ENCODE results near the gene MYO7B. TPM values are rescaled to one million over a fixed set of nuclear protein-coding genes. Genes with fewer than 3 reads are reported as not detected.
A peak's percentile ranks its signal among the peaks of the same experiment; 100 is the strongest.

The MYO7B gene
- total RNA-seq, 5 donors from 2014 or later (not counting 1 experiment from before 2014, with no cell fraction given): 0.13 to 0.96 (median 0.28) TPM; not detected in 1

DNA sequence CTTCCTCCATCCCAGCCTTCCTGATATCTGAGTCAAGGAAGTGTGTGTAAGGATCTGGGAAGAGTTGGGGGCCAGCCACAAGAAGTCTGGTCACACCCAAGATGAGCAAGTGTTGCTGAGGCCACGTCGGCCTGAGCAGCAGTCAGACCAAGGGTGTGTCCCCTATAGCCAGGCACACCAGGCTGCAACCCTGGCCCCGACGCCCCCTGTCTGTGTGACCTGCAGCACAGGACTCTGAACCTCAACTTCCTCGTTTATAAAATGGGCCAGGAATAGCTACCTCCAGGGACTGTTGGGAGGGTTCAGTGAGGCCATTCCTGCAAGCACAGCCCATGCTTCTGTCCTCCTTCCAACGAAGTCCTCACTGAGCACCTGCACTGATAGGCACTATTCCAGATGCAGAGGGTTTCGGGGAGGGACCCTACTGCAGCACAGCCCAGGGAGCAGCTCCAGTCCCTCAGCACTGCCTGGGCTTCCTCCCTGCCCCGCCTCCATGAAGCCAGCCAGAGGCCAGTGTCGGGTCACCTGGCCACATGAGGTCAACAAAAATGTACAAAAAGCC, 126.5 kb downstream of the MYO7B start:
- H3K27ac Mint-ChIP-seq: no peak overlapping the region
- POLR2A ChIA-PET: no interaction called here
- DNase-seq (no peak), ATAC-seq (replicated peaks in 1 of 4) (no peak)
- 66% methylated on average over 8 of the region's 9 CpGs for whole genome bisulfite sequencing (ENCODE audit: insufficient coverage)
- no peak overlapping the region for H3K27ac ChIP-seq (ENCODE audit: low read length)
- H3K4me1 ChIP-seq (ENCODE audit: control insufficient read depth in 1 of 2, extremely low read depth in 1 of 2, insufficient read depth in 2 of 2, low read length in 2 of 2): no peaks in the 10 kb centered on the region
- peaks cover 0 to 3% (median 0%) of the 10 kb centered on the region in 3 donors for H3K4me1 Mint-ChIP-seq
- H3K4me3 ChIP-seq (ENCODE audit: control insufficient read depth in 1 of 2, extremely low read depth in 1 of 2, low read length in 1 of 2): no peak overlapping the region
- no peaks in the 10 kb centered on the region for H3K36me3 ChIP-seq (ENCODE audit: control insufficient read depth in 2 of 2, extremely low read depth in 1 of 2, insufficient read depth in 1 of 2, low read length in 1 of 2)
- no peak overlapping the region for H3K4me3 Mint-ChIP-seq
- no peaks in the 10 kb centered on the region for H3K9me3 Mint-ChIP-seq
- H3K9me3 ChIP-seq: no peaks in the 10 kb centered on the region
- H3K27me3 ChIP-seq (replicated peaks in 1 of 2; ENCODE audit: control insufficient read depth in 2 of 2, extremely low read depth in 1 of 2, insufficient read depth in 2 of 2, low read length in 1 of 2): peaks cover 5 to 59% of the 10 kb centered on the region in 2 experiments
- CTCF ChIA-PET: no interaction called here
- no peaks in the 10 kb centered on the region for H3K36me3 Mint-ChIP-seq
- peaks cover 41 to 62% of the 10 kb centered on the region in 2 donors for H3K27me3 Mint-ChIP-seq

DNA sequence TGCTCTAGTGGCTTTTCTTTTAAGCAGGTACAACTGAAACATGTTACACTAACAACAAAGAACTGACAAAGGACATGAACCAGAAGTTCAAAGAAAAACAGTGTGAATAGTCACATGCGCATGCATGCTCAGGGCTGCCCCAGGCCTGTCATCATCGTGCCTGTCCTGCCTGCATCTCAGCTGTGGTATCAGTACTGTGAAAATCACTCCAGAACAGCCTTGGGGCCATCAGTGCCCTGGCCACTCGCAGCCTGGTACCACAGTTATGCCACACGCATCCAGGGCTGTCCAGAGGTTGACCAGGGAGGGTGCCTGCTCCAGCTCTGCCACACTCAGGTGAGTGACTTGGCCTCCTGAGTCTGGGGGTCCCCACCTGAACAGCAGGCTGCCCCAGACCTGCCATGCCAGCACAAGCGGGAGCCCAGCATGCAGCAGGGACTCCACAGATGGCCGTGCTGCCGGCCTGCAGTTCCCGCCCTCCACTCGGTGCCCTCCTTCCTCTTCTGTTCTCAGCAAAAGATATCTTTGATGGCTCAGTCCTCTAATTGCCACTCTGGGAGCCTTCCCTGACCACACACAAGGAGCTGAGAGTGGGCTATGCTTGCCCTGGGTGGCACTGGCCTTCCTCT, 127.6 kb downstream of the MYO7B start:
- DNase-seq: no peak
- no peaks in the 10 kb centered on the region for H3K4me1 ChIP-seq (ENCODE audit: control insufficient read depth in 1 of 2, extremely low read depth in 1 of 2, insufficient read depth in 2 of 2, low read length in 2 of 2)
- no peaks in the 10 kb centered on the region for H3K9me3 ChIP-seq
- H3K36me3 ChIP-seq (ENCODE audit: control insufficient read depth in 2 of 2, extremely low read depth in 1 of 2, insufficient read depth in 1 of 2, low read length in 1 of 2): no peaks in the 10 kb centered on the region
- H3K27ac ChIP-seq (ENCODE audit: low read length): no peak overlapping the region
- ATAC-seq (replicated peaks in 1 of 4): no peak
- peaks cover 44 to 69% of the 10 kb centered on the region in 2 donors for H3K27me3 Mint-ChIP-seq
- H3K4me1 Mint-ChIP-seq: peaks cover 0 to 3% (median 0%) of the 10 kb centered on the region in 3 donors
- H3K27ac Mint-ChIP-seq: no peak overlapping the region
- H3K4me3 ChIP-seq (ENCODE audit: control insufficient read depth in 1 of 2, extremely low read depth in 1 of 2, low read length in 1 of 2): no peak overlapping the region
- H3K27me3 ChIP-seq (replicated peaks in 1 of 2; ENCODE audit: control insufficient read depth in 2 of 2, extremely low read depth in 1 of 2, insufficient read depth in 2 of 2, low read length in 1 of 2): peaks cover 5 to 53% of the 10 kb centered on the region in 2 experiments
- no peaks in the 10 kb centered on the region for H3K36me3 Mint-ChIP-seq
- H3K9me3 Mint-ChIP-seq: no peaks in the 10 kb centered on the region
- H3K4me3 Mint-ChIP-seq: no peak overlapping the region
- POLR2A ChIA-PET: no interaction called here
- WGBS (ENCODE audit: insufficient coverage): 72% methylated on average over 9 of the region's 9 CpGs
- CTCF ChIA-PET: no interaction called here

DNA sequence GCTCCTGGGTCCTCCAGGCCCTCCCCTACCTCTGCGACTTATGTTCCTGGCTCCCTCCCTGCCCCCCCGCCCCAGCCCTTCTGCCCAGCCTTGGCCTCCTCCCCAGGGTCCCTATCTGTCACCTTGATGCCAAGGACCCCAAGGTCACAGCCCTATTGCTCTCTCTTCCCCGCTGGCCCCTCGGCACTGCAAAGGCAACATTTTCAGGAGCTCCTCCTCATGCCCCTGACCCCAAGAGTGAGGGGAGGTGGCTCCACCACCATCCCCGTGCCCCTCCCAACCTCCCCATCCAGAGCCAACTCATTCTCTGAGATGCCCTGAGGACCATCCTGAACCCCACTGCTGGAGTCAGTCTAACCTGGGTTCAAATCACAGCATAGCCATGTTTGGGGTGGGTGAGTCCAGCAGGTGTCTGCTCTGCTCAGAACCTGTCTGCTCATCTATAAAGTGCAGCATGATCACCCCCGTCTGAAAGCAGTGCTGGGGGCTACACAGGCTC, 128.1 kb downstream of the MYO7B start:
- no peak for ATAC-seq (replicated peaks in 1 of 4)
- Histone ChIP-seq H3K27me3 (replicated peaks in 1 of 2; ENCODE audit: control insufficient read depth in 2 of 2, extremely low read depth in 1 of 2, insufficient read depth in 2 of 2, low read length in 1 of 2) (peaks cover 5 to 53% of the 10 kb centered on the region in 2 experiments), H3K36me3 (ENCODE audit: control insufficient read depth in 2 of 2, extremely low read depth in 1 of 2, insufficient read depth in 1 of 2, low read length in 1 of 2) (no peaks in the 10 kb centered on the region), H3K27ac (ENCODE audit: low read length) (no peak overlapping the region), H3K4me3 (ENCODE audit: control insufficient read depth in 1 of 2, extremely low read depth in 1 of 2, low read length in 1 of 2) (no peak overlapping the region), H3K9me3 (no peaks in the 10 kb centered on the region), H3K4me1 (ENCODE audit: control insufficient read depth in 1 of 2, extremely low read depth in 1 of 2, insufficient read depth in 2 of 2, low read length in 2 of 2) (no peaks in the 10 kb centered on the region)
- Mint-ChIP-seq H3K4me3 (no peak overlapping the region), H3K27me3 (peaks cover 44 to 68% of the 10 kb centered on the region in 2 donors), H3K36me3 (no peaks in the 10 kb centered on the region), H3K9me3 (no peaks in the 10 kb centered on the region), H3K4me1 (peaks cover 0 to 3% (median 0%) of the 10 kb centered on the region in 3 donors), H3K27ac (no peak overlapping the region)
- peak in 1 of 35 experiments; percentile 1 for DNase-seq
- ChIA-PET POLR2A (no interaction called here), CTCF (no interaction called here)
- WGBS (ENCODE audit: insufficient coverage): 83% methylated on average over 5 of the region's 6 CpGs

DNA sequence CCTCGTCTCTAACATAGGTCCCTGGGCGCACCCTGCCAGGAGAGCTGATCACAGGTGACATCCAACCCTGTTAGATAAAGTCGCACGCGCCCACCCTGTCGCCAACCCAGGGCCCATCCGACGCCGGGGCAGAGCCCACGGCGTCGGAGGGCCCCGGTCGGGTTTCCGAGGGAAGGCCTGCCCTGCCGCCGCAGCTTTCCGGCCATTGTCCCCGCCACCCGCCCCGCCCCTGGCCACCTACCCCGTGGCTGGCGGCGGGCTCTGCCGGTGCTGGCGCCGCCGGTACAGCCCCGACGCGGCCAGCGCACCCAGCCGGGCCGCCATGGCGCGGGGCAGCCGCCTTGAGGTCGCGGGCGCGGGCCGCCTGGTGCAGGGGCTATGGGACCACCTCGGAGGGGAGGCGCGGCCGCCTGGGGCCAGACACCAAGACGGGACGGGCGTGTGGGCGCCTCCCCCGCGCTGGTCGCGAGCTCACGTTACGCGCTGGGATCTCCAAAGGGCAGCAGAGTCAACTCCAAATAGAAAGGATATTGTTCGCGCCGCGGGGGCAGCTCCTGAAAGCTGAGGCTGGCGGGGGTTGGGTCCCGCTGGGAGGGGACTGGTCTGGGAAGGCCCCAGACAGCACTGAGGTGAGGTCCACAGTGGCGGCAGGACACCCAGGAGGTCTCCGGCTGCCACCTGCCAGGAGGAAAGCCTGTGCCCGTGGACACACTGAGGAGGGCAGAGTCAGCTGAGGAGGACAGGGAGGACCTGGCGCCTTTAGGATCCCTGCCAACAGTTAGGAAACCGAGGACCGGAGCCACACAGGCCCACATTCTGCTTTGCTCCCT, 128.8 kb downstream of the MYO7B start:
- Histone ChIP-seq H3K4me3 (ENCODE audit: control insufficient read depth in 1 of 2, extremely low read depth in 1 of 2, low read length in 1 of 2) (no peak overlapping the region), H3K36me3 (ENCODE audit: control insufficient read depth in 2 of 2, extremely low read depth in 1 of 2, insufficient read depth in 1 of 2, low read length in 1 of 2) (no peaks in the 10 kb centered on the region), H3K27ac (ENCODE audit: low read length) (no peak overlapping the region), H3K4me1 (ENCODE audit: control insufficient read depth in 1 of 2, extremely low read depth in 1 of 2, insufficient read depth in 2 of 2, low read length in 2 of 2) (no peaks in the 10 kb centered on the region), H3K9me3 (no peaks in the 10 kb centered on the region), H3K27me3 (replicated peaks in 1 of 2; ENCODE audit: control insufficient read depth in 2 of 2, extremely low read depth in 1 of 2, insufficient read depth in 2 of 2, low read length in 1 of 2) (peaks cover 5 to 52% of the 10 kb centered on the region in 2 experiments)
- Mint-ChIP-seq H3K27me3 (peaks cover 44 to 65% of the 10 kb centered on the region in 2 donors), H3K4me1 (peaks cover 0 to 3% (median 0%) of the 10 kb centered on the region in 3 donors), H3K36me3 (no peaks in the 10 kb centered on the region), H3K4me3 (no peak overlapping the region), H3K27ac (no peak overlapping the region), H3K9me3 (no peaks in the 10 kb centered on the region)
- DNase-seq (peak in 1 of 35 experiments; percentile 10), ATAC-seq (replicated peaks in 1 of 4) (no peak)
- ChIA-PET POLR2A (no interaction called here), CTCF (no interaction called here)
- 33% methylated on average over 67 of the region's 69 CpGs for WGBS (ENCODE audit: insufficient coverage)

DNA sequence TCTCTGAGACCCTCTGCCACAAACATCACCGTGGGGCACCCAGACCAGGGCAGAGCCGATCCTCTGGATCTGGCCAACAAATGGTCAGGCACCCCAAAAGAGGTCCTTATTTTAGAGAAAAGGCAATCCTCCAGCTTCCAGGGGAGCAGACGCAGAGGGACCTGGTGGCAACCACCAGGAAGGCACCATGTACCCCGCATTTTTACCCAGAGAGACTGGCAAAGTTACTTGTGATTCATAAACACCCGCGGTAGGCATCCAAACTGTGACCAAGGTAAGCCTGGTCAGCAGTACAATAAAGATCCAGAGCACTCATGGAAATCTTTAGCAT, 129.4 kb downstream of the MYO7B start:
- no peaks in the 10 kb centered on the region for H3K36me3 Mint-ChIP-seq
- H3K4me1 Mint-ChIP-seq: peaks cover 0 to 3% (median 0%) of the 10 kb centered on the region in 3 donors
- H3K27me3 Mint-ChIP-seq: peaks cover 44 to 67% of the 10 kb centered on the region in 2 donors
- CTCF ChIA-PET: no interaction called here
- peaks cover 5 to 46% of the 10 kb centered on the region in 2 experiments for H3K27me3 ChIP-seq (replicated peaks in 1 of 2; ENCODE audit: control insufficient read depth in 2 of 2, extremely low read depth in 1 of 2, insufficient read depth in 2 of 2, low read length in 1 of 2)
- no peaks in the 10 kb centered on the region for H3K9me3 ChIP-seq
- ATAC-seq (replicated peaks in 1 of 4) (no peak), DNase-seq (no peak)
- WGBS (ENCODE audit: insufficient coverage): 100% methylated on average over 6 of the region's 6 CpGs
- H3K27ac Mint-ChIP-seq: no peak overlapping the region
- POLR2A ChIA-PET: no interaction called here
- no peak overlapping the region for H3K4me3 ChIP-seq (ENCODE audit: control insufficient read depth in 1 of 2, extremely low read depth in 1 of 2, low read length in 1 of 2)
- no peaks in the 10 kb centered on the region for H3K9me3 Mint-ChIP-seq
- no peak overlapping the region for H3K4me3 Mint-ChIP-seq
- no peaks in the 10 kb centered on the region for H3K4me1 ChIP-seq (ENCODE audit: control insufficient read depth in 1 of 2, extremely low read depth in 1 of 2, insufficient read depth in 2 of 2, low read length in 2 of 2)
- H3K27ac ChIP-seq (ENCODE audit: low read length): no peak overlapping the region
- no peaks in the 10 kb centered on the region for H3K36me3 ChIP-seq (ENCODE audit: control insufficient read depth in 2 of 2, extremely low read depth in 1 of 2, insufficient read depth in 1 of 2, low read length in 1 of 2)

DNA sequence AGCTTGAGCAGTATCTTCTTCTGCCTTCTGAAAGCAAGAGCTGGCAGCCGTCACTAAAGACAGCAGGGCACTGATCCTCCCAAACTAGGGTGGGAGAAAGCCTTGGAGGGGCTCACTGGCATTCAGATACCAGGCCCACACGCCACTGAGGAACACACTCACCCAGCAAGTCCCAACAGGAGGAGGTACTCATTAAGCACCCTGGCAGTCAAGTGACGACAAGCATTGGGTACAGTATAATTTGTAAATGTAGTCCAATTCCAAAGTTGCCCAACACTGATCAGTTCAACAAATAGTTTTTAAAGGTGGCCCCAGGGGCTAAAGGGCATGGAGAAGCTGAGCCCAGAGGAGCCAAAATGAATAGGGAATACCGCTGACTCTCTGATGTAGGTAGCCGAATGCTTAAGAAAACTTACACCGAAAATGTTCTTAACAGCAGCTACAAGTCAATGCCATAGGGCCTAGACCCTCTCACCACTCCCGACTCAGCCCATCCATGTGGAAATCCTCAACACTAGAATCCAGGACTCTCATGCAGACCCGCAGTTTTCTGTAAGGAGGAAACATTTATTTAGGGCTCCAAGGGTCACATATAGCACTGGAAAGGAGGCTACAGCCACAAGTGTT, 129.9 kb downstream of the MYO7B start:
- Histone ChIP-seq H3K4me3 (ENCODE audit: control insufficient read depth in 1 of 2, extremely low read depth in 1 of 2, low read length in 1 of 2) (no peak overlapping the region), H3K36me3 (ENCODE audit: control insufficient read depth in 2 of 2, extremely low read depth in 1 of 2, insufficient read depth in 1 of 2, low read length in 1 of 2) (no peaks in the 10 kb centered on the region), H3K9me3 (no peaks in the 10 kb centered on the region), H3K27ac (ENCODE audit: low read length) (no peak overlapping the region), H3K27me3 (replicated peaks in 1 of 2; ENCODE audit: control insufficient read depth in 2 of 2, extremely low read depth in 1 of 2, insufficient read depth in 2 of 2, low read length in 1 of 2) (peaks cover 5 to 45% of the 10 kb centered on the region in 2 experiments), H3K4me1 (ENCODE audit: control insufficient read depth in 1 of 2, extremely low read depth in 1 of 2, insufficient read depth in 2 of 2, low read length in 2 of 2) (no peaks in the 10 kb centered on the region)
- DNase-seq (no peak), ATAC-seq (replicated peaks in 1 of 4) (no peak)
- Mint-ChIP-seq H3K27me3 (peaks cover 48 to 63% of the 10 kb centered on the region in 2 donors), H3K4me1 (peaks cover 0 to 3% (median 0%) of the 10 kb centered on the region in 3 donors), H3K36me3 (no peaks in the 10 kb centered on the region), H3K4me3 (no peak overlapping the region), H3K27ac (no peak overlapping the region), H3K9me3 (no peaks in the 10 kb centered on the region)
- POLR2A ChIA-PET: no interaction called here
- CTCF ChIA-PET: no interaction called here
- no CpG with 5 or more reads among the region's 8 CpGs for WGBS (ENCODE audit: insufficient coverage)
